ENCODE data around the gene WWOX. TPM values are rescaled to one million over a fixed set of nuclear protein-coding genes. Genes with fewer than 3 reads are reported as not detected.

The WWOX gene
- total RNA-seq, 1 experiment from 2014 or later: 15.6 TPM

GRCh38 chr16:78352184-78352583 lies 252.7 kb downstream of the WWOX start:
- TF ChIP-seq, protein P1, sequence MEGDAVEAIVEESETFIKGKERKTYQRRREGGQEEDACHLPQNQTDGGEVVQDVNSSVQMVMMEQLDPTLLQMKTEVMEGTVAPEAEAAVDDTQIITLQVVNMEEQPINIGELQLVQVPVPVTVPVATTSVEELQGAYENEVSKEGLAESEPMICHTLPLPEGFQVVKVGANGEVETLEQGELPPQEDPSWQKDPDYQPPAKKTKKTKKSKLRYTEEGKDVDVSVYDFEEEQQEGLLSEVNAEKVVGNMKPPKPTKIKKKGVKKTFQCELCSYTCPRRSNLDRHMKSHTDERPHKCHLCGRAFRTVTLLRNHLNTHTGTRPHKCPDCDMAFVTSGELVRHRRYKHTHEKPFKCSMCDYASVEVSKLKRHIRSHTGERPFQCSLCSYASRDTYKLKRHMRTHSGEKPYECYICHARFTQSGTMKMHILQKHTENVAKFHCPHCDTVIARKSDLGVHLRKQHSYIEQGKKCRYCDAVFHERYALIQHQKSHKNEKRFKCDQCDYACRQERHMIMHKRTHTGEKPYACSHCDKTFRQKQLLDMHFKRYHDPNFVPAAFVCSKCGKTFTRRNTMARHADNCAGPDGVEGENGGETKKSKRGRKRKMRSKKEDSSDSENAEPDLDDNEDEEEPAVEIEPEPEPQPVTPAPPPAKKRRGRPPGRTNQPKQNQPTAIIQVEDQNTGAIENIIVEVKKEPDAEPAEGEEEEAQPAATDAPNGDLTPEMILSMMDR (conservative IDR thresholded peaks at IDR 0.05): no peak
- no peak overlapping the region for H2BK120ac ChIP-seq (ENCODE audit: low read depth, low read length, poor library complexity, severe bottlenecking)
- Mint-ChIP-seq H3K27ac (no peak overlapping the region), H3K36me3 (ENCODE audit: insufficient read depth in 1 of 3, low read depth in 3 of 3) (no peaks in the 10 kb centered on the region), H3K4me3 (no peak overlapping the region), H3K27me3 (ENCODE audit: low read depth) (no peaks in the 10 kb centered on the region; the same call in 1 of the 2 replicates), H3K4me1 (0 out of 4 replicates have a peak, but pooled peaks cover 0 to 2% of the 10 kb centered on the region in 2 experiments), H3K9me3 (no peaks in the 10 kb centered on the region)
- no peak overlapping the region for H4K8ac ChIP-seq (replicated peaks; ENCODE audit: insufficient read length, low read depth, low read length)
- H3K18ac ChIP-seq (ENCODE audit: insufficient read length, low read depth, low read length): no peak overlapping the region
- no peaks in the 10 kb centered on the region for H3K79me2 ChIP-seq (ENCODE audit: insufficient read depth, low read length)
- H2AK5ac ChIP-seq (ENCODE audit: insufficient read length, low read length): no peak overlapping the region
- H4K5ac ChIP-seq (ENCODE audit: insufficient read length, low read depth, low read length): no peak overlapping the region
- H3K14ac ChIP-seq (ENCODE audit: insufficient read depth, low read length): no peak overlapping the region
- H2AFZ ChIP-seq (ENCODE audit: low read length): no peak overlapping the region
- H3K4ac ChIP-seq (ENCODE audit: low read depth, low read length): no peak overlapping the region
- H4K20me1 ChIP-seq (ENCODE audit: control insufficient read depth, insufficient read depth, insufficient read length): no peaks in the 10 kb centered on the region
- H3K56ac ChIP-seq (ENCODE audit: insufficient read length, low read depth, low read length): no peak overlapping the region
- DNase-seq: no peak
- H3K9ac ChIP-seq (ENCODE audit: extremely low read depth, insufficient read length, low read length): no peak overlapping the region
- no peak overlapping the region for H2BK12ac ChIP-seq (ENCODE audit: insufficient read length, low read depth, low read length)
- H3K23ac ChIP-seq (ENCODE audit: insufficient read length, low read depth, low read length): no peak overlapping the region
- H3K4me2 ChIP-seq (ENCODE audit: insufficient read depth, insufficient read length, low read length): no peak overlapping the region
- no peak overlapping the region for H4K91ac ChIP-seq (ENCODE audit: insufficient read length, low read depth, low read length)
- H2BK5ac ChIP-seq (ENCODE audit: insufficient read length, low read length): no peak overlapping the region
- H3K23me2 ChIP-seq (ENCODE audit: insufficient read length, low read depth, low read length, poor library complexity, severe bottlenecking): no peaks in the 10 kb centered on the region
- no peak overlapping the region for H2BK15ac ChIP-seq (ENCODE audit: low read depth, low read length)
- no peaks in the 10 kb centered on the region for H3K79me1 ChIP-seq (ENCODE audit: insufficient read depth, low read depth, low read length, poor library complexity, severe bottlenecking)
- H3K9me3 ChIP-seq (ENCODE audit: control insufficient read depth, low read depth, low read length): no peaks in the 10 kb centered on the region
- no peaks in the 10 kb centered on the region; the same call in 1 of the 2 replicates for H3K4me1 ChIP-seq (ENCODE audit: insufficient read depth, low read length)
- H3K27ac ChIP-seq (ENCODE audit: insufficient read length, low read depth, low read length): no peak overlapping the region
- no peaks in the 10 kb centered on the region for H3K27me3 ChIP-seq (ENCODE audit: insufficient read depth, low read length)
- no CpG with 5 or more reads among the region's 1 CpG for WGBS (ENCODE audit: extremely low coverage, insufficient read length, low lambda C conversion rate)
- no peak overlapping the region for H3T11ph ChIP-seq (ENCODE audit: low read length)
- H2BK20ac ChIP-seq (ENCODE audit: low read depth, low read length, poor library complexity, severe bottlenecking): no peak overlapping the region
